OCI-LY3 (cell line): Measurements from ENCODE around the gene PHF23.

ENCODE experiments used
- EZH2phosphoT487 ChIP-seq: fragments of 200-600 bp; shearing (Covaris generic); IDR thresholded peaks from 2 replicates; pipeline ENCODE4 v1.6.1; 2018; ENCODE audit warnings: antibody characterized with exemption, mixed run types, low read depth
- TF ChIP-seq, protein P1 (sequence below): fragments of 200-600, 300-600 bp; sonication (generic); IDR thresholded peaks from 2 replicates; pipeline ENCODE4 v1.5.1; 2014; ENCODE audit warnings: antibody characterized with exemption, low read length, low read depth

DNA sequence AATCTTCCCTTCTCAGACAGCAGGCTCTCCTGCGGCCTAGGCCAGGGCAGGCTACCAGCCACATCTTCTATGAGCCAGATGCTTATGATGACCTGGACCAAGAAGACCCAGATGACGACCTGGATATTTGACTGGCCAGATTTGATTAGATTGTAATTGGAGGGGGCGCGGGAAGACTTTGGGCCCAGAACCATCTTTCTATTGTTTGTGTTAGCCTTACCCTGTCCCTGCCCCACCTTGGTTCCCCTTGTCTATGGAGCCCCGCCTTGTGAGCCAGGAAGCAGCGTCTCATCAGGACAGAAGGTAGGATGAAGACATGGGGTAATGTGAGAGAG lies 20.3 kb upstream of the PHF23 start:
- TF ChIP-seq, protein P1, sequence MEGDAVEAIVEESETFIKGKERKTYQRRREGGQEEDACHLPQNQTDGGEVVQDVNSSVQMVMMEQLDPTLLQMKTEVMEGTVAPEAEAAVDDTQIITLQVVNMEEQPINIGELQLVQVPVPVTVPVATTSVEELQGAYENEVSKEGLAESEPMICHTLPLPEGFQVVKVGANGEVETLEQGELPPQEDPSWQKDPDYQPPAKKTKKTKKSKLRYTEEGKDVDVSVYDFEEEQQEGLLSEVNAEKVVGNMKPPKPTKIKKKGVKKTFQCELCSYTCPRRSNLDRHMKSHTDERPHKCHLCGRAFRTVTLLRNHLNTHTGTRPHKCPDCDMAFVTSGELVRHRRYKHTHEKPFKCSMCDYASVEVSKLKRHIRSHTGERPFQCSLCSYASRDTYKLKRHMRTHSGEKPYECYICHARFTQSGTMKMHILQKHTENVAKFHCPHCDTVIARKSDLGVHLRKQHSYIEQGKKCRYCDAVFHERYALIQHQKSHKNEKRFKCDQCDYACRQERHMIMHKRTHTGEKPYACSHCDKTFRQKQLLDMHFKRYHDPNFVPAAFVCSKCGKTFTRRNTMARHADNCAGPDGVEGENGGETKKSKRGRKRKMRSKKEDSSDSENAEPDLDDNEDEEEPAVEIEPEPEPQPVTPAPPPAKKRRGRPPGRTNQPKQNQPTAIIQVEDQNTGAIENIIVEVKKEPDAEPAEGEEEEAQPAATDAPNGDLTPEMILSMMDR: no peak
- no peak for TF ChIP-seq EZH2phosphoT487
